ENCODE results near the gene TAPT1.

DNA sequence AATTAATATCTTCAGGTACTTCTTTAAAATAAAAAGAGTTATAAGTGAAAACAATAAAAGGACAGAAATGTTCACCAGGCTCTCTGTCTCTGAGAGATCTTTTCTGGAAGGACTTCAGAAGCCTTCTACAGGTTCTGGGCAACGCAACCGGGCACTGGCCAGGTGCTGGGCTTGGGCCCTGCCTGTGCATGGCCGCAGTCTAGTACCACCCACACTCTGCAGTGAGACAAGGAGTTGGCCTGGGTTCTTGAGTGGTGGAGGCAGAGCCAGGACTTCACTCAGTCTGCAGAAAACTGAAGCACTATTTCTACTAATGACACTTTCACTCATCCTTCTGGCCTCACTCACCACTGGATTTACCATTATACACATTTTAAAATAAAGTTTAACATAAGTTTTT is 21.8 kb downstream of the TAPT1 start:
- TF ChIP-seq POLR2AphosphoS5 (IDR thresholded peaks at IDR 0.05; ENCODE audit: low read depth, low read length) (no peak), POLR2A (IDR thresholded peaks at IDR 0.05; ENCODE audit: low read depth, low read length) (no peak), SPI1 (IDR thresholded peaks at IDR 0.05; ENCODE audit: low read depth, low read length) (no peak), TAF1 (IDR thresholded peaks at IDR 0.05; ENCODE audit: low read depth, low read length) (no peak), POU2F2 (IDR thresholded peaks at IDR 0.05; ENCODE audit: low read depth, low read length) (no peak), PAX5 (IDR thresholded peaks at IDR 0.05; ENCODE audit: insufficient read depth, low read length, severe bottlenecking) (no peak)

All from GM12891 (cell line).